ENCODE data around the gene TMPRSS3. TPM values are rescaled to one million over a fixed set of nuclear protein-coding genes. Genes with fewer than 3 reads are reported as not detected.
A peak's percentile ranks its signal among the peaks of the same experiment; 100 is the strongest.

TMPRSS3 gene
- total and polyA plus RNA-seq, 2 donors (not counting 1 experiment from before 2014, with no cell fraction given) = 0.10 to 0.12 TPM

GRCh38 chr21:42337830-42338728, 57.8 kb downstream of the TMPRSS3 start:
- H3K27ac Mint-ChIP-seq = peak overlapping the region; percentile 11
- CTCF ChIA-PET = interaction anchor here (0.7 to 4.1 kb wide), 16 partner anchors 11 to 199 kb away, joined by 3 to 59 read pairs (median 4); no protein-coding TSS in a partner anchor
- no peaks in the 10 kb centered on the region for H3K9me3 Mint-ChIP-seq (ENCODE audit: insufficient read depth)
- ATAC-seq (ENCODE audit: low read depth) (peak; percentile 98), DNase-seq (peak; percentile 84)
- peaks cover 8% of the 10 kb centered on the region for H3K4me1 Mint-ChIP-seq
- Histone ChIP-seq H3K27me3 (replicated peaks in 1 of 4; ENCODE audit: control extremely low read depth in 1 of 4, control insufficient read depth in 3 of 4, insufficient read depth in 4 of 4, low read length in 3 of 4) (peaks cover 0 to 10% (median 6%) of the 10 kb centered on the region in 4 experiments), H4K20me1 (ENCODE audit: control insufficient read depth, insufficient read depth, low read length, poor library complexity, severe bottlenecking) (no peaks in the 10 kb centered on the region), H3K4me1 (ENCODE audit: control insufficient read depth in 2 of 2, insufficient read depth in 2 of 2, low read length in 2 of 2) (peaks cover 7 to 8% of the 10 kb centered on the region in 2 donors), H3K4me2 (replicated peaks; ENCODE audit: low read depth, low read length, poor library complexity, severe bottlenecking) (peak overlapping the region; percentile 23), H3K27ac (ENCODE audit: low read length in 2 of 2) (no peak overlapping the region), H3K9ac (ENCODE audit: low read length) (no peak overlapping the region), H3K36me3 (replicated peaks in 1 of 2; ENCODE audit: control extremely low read depth in 1 of 2, control insufficient read depth in 1 of 2, extremely low read depth in 1 of 2, insufficient read depth in 2 of 2, low read length in 1 of 2) (no peaks in the 10 kb centered on the region), H3K79me2 (ENCODE audit: control insufficient read depth, insufficient read depth, low read length) (no peaks in the 10 kb centered on the region), H3K9me3 (ENCODE audit: control extremely low read depth in 1 of 3, control insufficient read depth in 2 of 3, insufficient read depth in 1 of 3, low read length in 2 of 3) (no peaks in the 10 kb centered on the region), H3K4me3 (ENCODE audit: control extremely low read depth in 1 of 5, extremely low read depth in 1 of 5, insufficient read depth in 1 of 5, low read depth in 2 of 5, low read length in 4 of 5) (no peak overlapping the region), H2AFZ (ENCODE audit: insufficient read depth, low read depth, low read length, poor library complexity, severe bottlenecking) (peak overlapping the region; percentile 1)
- H3K27me3 Mint-ChIP-seq = peaks cover 17% of the 10 kb centered on the region
- POLR2A ChIA-PET = interaction anchor here (1.1 kb wide), 1 partner anchor 176 kb away, joined by 3 read pairs; the partner anchor contains the start of gene SLC37A1
- 61% methylated on average over 16 of the region's 23 CpGs for WGBS (ENCODE audit: insufficient coverage)
- TF ChIP-seq CTCF (IDR thresholded peaks at IDR 0.05) = peak; percentile 79
- TF ChIP-seq EZH2 (IDR thresholded peaks at IDR 0.05; ENCODE audit: borderline replicate concordance, insufficient read depth, low read depth, low read length, poor library complexity, severe bottlenecking) = no peak
- intact Hi-C loops (cut with micrococcal nuclease) = loop anchor here (1.0 to 10.0 kb wide), 2 partner anchors 112 to 173 kb away; no protein-coding TSS in a partner anchor
- H3K4me3 Mint-ChIP-seq = no peak overlapping the region

Measured in B cell (primary cell).